GM19099 (cell line): ENCODE results near the gene FMNL2.

Experiments used
- POLR2A ChIP-seq: IDR thresholded peaks from 3 replicates; pipeline ENCODE4 v1.6.1; 2011; ENCODE audit warnings: low read depth; ENCODE audit not compliant: insufficient read length; ENCODE audit errors: extremely low read depth

FMNL2 gene

DNA sequence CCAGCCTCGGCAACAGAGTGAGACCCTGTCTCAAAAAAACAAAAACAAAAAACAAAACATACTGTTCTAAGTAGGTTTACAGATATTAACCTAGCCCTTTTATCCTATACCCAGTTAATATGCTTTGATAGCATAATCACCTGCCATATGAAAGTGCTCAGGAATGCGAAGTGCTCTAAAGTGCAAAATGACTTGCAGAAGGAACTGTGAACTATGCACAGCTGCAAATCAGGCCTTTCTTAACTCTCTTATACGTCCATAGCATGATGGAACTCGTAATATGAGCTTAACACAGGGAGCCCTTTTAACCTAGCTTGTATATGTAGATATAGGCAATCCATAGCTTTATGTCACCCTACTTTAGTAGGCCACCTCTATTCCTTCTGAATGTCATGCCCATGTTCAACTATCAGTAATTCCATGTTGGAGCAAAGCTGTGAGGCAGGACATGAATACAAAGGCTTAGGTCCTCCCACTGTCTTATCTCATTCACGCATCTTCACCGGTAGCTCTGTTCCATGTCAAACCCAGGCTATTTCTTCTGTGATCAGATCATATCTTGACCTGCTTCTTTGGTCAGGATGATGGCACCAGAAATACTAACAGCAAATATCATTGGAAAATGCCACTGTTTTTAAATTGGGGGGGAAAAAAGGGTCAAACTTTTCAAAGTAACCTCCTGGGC lies 309.4 kb downstream of the FMNL2 start:
- no peak for TF ChIP-seq POLR2A

DNA sequence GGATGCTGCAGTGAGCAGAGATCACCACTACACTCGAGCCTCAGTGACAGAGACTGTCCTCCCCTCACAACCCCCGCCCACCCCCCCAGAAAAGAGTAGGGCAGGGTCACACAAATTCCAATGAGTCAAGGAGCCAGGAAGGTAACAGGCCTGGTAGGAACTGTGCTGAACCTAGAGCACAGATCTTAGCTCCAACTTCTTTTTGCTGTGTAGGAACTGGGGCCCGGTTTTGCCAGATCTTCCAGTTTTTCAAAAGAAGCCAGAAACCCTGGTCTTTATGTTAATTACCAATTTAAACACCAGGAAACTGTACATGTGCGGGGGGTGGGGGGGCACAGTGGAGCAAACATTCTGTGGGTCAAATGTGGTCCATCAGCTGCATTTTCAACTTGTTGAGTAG lies 311.3 kb downstream of the FMNL2 start:
- no peak for TF ChIP-seq POLR2A

DNA sequence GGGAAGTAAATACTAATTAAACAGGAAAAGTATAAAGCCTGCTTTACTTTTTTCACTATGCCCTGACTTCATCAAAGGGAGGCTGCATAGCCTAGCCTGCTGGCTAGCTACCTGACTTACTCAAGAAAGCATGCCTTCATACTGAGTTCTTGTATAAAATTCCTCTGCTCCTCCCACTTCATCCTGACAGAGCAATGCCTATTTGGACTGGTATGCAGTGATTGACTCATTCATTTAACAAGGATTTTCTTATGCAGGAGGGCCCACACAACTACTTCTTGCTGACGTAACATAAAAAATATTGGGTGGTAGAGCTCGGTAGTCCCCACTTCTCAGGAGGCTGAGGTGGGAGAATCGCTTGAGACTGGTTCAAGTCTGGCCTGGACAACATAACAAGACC lies 311.8 kb downstream of the FMNL2 start:
- no peak for TF ChIP-seq POLR2A

DNA sequence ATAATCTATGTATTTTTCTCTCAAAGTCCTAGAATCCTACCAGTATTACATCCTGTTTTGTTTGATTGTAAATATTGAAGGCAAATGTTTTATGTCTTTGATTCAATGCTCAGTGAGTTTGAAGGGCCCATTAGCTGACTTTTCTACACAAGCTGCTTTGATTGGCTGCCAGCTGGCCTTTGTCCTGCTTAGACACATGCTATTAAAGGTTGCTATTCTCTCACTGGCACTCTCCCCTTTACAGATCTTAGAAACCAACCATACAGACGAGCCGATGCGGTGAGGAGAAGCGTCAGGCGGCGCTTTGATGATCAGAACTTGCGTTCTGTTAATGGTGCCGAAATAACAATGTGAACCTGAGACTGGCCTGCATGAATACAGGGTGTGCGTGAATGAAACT lies 312.6 kb downstream of the FMNL2 start:
- TF ChIP-seq POLR2A = no peak

DNA sequence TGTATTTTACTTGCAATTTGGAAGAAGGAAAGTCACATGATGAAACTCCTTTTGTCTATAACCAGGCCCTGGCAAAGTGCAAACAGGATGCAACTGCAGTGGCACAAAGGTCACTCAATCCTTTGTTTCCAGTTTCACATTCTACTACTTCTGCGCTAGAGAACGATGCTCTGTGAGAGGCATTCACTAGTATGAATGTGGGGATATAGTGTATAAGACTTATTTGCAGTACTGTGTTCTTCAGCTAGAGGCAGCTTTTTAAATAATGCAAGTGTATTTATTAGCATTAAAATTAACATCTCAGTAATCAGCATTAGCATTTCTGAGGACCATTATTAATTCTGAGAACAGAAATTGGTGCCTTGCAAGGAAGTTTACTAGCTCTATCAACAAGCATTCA lies 313.4 kb downstream of the FMNL2 start:
- TF ChIP-seq POLR2A = no peak

DNA sequence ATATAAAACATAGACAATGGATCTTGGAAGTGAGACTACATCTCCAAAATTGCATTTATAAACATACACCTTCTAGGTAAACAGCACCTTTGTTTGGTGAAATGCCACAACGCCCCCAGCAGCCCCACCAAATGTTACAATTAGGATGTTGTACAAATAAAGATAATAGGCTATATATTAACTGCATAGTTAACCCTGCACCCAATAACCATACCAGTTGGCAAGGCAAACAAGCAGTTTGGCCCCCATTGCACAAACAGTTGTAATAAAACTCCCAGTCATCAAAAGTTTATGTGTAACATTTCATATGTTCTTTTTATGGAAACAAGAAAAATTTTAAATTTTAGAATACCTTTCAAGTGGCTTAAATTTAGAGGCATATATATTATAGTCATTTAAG lies 315.0 kb downstream of the FMNL2 start:
- TF ChIP-seq POLR2A = no peak

DNA sequence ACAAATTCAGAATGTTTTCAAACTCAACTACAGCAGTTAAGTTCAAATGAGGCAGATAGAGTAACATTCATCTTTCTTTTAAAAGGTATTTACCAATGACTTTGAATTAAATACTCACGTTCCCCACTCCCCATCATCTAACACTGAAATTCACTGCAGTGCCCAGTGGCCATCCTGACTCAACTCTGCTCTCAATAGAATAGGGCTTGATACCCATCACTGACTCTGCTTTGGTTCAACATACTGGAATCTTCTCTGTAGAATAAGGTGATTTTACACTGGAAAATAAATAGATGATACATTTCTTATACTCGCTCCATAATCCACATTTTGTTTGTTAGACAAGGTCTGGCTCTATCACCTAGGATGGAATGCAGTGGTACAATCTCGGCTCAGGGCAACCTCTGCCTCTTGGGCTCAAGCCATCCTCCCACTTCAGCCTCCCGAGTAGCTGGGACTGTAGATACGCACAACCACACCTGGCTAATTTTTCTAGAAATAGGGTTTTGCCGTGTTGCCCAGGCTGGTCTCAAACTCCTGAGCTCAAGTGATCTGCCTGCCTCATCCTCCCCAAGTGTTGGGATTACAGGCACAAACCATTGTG lies 315.9 kb downstream of the FMNL2 start:
- TF ChIP-seq POLR2A = no peak

DNA sequence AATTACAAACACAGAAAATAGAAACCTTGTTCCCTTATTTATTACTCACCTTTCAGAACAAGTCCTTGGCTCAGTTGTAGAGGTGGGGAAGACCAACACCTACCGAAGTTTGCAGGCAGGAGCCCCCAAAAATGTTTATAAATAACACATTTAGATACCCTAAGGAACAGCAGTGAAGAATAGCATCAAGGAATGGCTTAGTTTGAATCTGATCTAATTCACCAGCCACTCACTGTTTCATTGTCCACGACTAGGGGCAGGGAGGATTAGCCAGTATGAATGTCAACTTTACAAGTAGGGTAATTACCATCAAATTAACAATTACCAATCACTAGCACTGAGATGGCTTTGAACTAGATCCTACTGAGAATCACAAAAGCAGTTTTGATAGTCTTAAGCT lies 316.9 kb downstream of the FMNL2 start:
- TF ChIP-seq POLR2A = no peak

DNA sequence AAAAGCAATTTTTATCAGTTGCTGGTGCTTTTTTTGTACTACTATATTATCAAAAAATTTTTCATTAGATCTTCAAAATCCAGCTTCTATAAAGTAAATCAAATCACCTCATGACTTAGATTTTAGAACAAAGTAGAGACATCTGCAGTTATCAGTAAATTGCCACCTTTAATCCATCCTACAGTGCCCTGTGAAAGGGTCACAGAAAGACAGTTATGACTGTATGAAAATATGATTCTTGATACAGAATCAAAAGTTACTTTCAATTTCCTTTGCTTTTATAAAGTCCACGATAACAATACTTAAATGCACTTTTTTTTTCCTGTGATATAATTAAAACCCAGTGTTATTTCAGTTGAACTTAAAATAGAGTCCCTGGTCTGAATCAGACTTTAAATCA lies 320.9 kb downstream of the FMNL2 start:
- no peak for TF ChIP-seq POLR2A

DNA sequence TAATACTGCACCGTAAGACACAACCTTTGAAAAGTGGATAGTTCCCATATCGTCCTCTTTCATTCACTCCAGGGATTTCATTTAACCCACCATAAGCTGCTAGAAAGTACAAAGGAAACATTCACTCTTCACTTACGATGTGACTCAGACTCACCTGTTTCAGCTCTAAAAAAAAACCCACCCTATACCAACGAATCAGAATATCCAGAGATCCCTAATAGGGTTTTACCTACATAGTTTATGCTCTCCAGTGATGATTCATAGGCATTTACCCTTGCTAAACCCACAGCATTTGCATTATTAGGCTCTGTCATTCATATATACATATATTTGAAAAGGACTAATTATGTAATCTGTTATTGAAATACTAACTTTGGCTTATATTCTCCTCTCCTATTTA lies 322.1 kb downstream of the FMNL2 start:
- no peak for TF ChIP-seq POLR2A

DNA sequence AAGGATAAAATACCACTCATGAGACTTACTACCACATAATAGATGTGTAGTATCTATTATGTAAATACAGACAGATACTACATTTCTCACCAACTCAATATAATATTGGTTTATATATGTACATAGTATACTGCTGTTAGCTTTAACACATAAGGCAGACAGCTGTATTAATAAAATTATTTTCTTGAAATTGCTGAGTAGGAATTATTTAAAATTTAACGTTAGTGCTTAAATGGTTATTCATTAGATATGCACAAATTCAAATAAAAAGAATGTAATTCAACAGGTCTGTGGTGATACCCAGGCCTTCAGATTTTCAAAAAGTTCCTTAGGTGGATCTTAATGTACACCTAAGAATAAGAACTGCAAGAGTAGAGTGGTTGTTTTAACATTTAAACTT lies 323.2 kb downstream of the FMNL2 start:
- no peak for TF ChIP-seq POLR2A

DNA sequence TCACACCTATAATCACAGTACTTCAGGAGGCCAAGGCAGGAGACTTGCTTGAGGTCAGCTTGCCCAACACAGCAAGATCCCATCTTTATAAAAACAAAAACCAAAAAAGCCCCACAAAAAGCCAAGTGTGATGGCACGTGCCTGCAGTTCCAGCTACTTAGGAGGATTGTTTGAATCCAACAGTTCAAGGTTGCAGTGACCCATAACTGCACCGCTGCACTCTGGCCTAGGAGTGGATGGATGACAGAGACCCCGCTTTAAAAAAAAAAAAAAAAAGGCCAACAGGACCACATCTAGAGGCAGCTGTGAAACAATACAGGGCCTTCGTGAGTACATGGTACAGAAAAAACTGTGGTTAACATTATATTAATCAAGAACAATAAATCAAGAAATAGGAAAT lies 326.1 kb downstream of the FMNL2 start:
- TF ChIP-seq POLR2A = no peak

DNA sequence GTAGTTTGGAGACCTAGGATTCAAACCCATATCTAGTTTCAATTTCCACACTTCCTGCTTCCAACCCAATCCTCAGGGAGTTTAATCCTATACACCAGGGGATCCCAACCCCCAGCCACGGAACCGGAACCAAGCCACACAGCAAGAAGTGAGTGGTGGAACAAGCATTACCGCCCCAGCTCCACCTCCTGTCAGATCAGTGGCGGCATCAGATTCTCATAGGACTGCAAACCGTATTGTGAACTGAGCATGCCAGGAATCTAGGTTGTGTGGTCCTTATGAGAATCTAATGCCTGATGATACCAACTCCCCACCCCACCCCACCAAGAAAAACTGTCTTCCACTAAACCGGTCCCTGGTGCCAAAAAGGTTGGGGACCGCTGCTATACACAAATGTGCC lies 329.8 kb downstream of the FMNL2 start:
- TF ChIP-seq POLR2A = no peak

DNA sequence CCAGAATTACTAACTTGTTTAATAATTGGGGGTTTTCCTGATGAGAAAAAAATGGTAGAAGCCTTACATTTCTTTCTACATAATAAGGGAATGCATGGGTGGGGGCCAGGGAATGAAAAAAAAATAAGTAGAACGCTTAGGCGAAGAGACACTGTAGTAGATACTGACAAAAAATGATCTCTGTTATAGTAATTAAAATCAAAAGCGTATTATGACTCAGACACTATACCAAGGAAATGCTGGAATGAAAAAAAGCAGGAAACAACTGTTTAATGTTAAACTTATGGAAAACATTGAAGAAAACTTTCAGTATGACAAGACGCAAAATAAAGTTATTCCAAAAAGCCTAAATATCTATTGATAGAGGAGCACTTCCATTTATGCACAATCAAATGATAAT lies 339.4 kb downstream of the FMNL2 start:
- no peak for TF ChIP-seq POLR2A

DNA sequence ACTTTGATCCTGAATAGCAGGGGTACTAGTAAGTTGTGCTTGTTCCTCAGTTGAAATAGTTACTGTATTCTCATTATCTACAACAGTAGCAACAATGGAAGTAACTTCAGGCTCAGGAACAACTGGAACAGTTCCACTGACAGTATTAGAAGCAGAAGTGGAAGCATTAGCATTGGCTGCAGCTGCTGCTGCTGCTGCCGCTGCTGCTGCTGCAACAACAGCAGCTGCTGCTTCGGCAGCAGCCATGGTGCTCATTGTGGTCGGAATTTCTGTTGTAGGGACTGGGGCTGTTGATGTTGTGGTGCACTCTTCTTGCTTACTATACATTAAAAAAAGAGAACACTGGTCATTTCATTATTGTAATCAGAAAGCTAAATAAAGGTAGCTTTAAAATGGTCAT lies 341.5 kb downstream of the FMNL2 start:
- TF ChIP-seq POLR2A = no peak

DNA sequence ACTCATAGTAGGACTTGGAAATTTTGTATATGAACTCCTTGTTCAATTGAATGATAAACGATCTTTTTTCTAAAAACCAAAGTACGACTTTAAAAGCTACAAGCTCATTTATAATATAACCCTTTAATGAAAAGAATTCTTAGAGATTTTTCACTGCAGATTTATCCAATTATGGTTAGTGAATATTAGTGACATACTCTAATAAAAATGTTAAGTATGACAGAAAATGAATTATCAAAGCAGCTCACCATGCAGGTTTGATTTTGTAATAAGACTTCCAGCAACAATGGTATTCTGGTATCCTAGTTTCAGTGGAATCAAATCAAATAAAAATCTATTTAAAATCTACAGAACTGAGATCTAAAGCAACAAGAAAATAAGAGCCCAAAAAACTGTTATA lies 343.8 kb downstream of the FMNL2 start:
- TF ChIP-seq POLR2A = no peak

DNA sequence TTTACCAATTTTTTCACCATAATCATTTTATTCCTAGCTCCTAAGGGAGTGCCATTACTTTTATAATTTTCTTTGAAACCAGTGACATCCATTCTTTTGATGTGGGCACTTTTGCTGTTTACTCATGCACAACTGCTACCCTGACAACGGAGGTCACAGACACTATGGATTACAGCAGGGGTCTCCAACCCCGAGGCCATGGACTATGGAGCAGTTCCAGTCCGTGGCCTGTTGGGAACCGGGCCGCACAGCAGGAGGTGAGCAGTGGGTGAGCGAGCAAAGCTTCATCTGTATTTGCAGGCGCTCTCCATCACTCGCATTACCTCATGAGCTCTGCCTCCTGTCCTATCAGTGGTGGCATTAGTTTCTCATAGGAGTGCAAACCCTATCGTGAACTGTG lies 347.7 kb downstream of the FMNL2 start:
- no peak for TF ChIP-seq POLR2A
